Endodermal cell (in vitro differentiated cells): Measurements from ENCODE around the gene PRDM10. TPM values are rescaled to one million over a fixed set of nuclear protein-coding genes. Genes with fewer than 3 reads are reported as not detected.

Experiments
- DNase-seq: peaks from one replicate; pipeline ENCODE4 v3.0.0-alpha.2; 2017
- H3K27ac ChIP-seq: 2 replicates; pipeline ENCODE4 v1.5.1; 2013; ENCODE audit warnings: mild to moderate bottlenecking, low read depth, low read length, moderate library complexity
- H3K27me3 ChIP-seq: 2 replicates; pipeline ENCODE4 v1.6.1; 2013; ENCODE audit warnings: mild to moderate bottlenecking, low read length, moderate library complexity; ENCODE audit not compliant: insufficient read depth, control insufficient read depth, poor library complexity, severe bottlenecking
- H3K36me3 ChIP-seq: 2 replicates; pipeline ENCODE4 v1.7.0; 2013; ENCODE audit warnings: mild to moderate bottlenecking, low read length, moderate library complexity; ENCODE audit not compliant: control insufficient read depth, insufficient read depth
- H3K4me1 ChIP-seq: one replicate; pipeline ENCODE4 v1.7.0; 2013; ENCODE audit warnings: low read length; ENCODE audit not compliant: control insufficient read depth, insufficient read depth
- H3K4me3 ChIP-seq: 2 replicates; pipeline ENCODE4 v1.5.1; 2013; ENCODE audit warnings: mild to moderate bottlenecking, low read length, moderate library complexity
- H3K9ac ChIP-seq: 2 replicates; pipeline ENCODE4 v1.6.1; 2013; ENCODE audit warnings: mild to moderate bottlenecking, low read length, moderate library complexity; ENCODE audit not compliant: poor library complexity, severe bottlenecking; ENCODE audit errors: extremely low read depth
- H3K9me3 ChIP-seq: 2 replicates; pipeline ENCODE4 v1.6.1; 2013; ENCODE audit warnings: mild to moderate bottlenecking, low read length, moderate library complexity; ENCODE audit not compliant: control insufficient read depth
- H3K27ac Mint-ChIP-seq: 2 replicates; pipeline ENCODE4 v1.8.0; 2020; ENCODE audit warnings: mixed read lengths
- H3K27me3 Mint-ChIP-seq: 2 replicates; pipeline ENCODE4 v1.8.0; 2021; ENCODE audit warnings: mild to moderate bottlenecking, mixed read lengths; ENCODE audit not compliant: insufficient read depth
- H3K36me3 Mint-ChIP-seq: 2 replicates; pipeline ENCODE4 v1.8.0; 2020; ENCODE audit warnings: low read depth, mixed read lengths
- H3K4me1 Mint-ChIP-seq: 2 replicates; pipeline ENCODE4 v1.8.0; 2020; ENCODE audit warnings: mixed read lengths
- H3K4me3 Mint-ChIP-seq: 2 replicates; pipeline ENCODE4 v1.8.0; 2020; ENCODE audit warnings: mild to moderate bottlenecking, moderate library complexity, mixed read lengths
- H3K9me3 Mint-ChIP-seq: 2 replicates; pipeline ENCODE4 v1.8.0; 2020; ENCODE audit warnings: mild to moderate bottlenecking, mixed read lengths
- CTCF ChIP-seq: fragments of 200-600 bp; sonication (generic); conservative IDR thresholded peaks from 2 replicates; pipeline ENCODE4 v1.5.0; 2021; ENCODE audit warnings: antibody characterized with exemption, mild to moderate bottlenecking
- WGBS, 2 experiments: methylation state at CpG; one replicate each; pipeline versions ENCODE4 v1.1.5 to v1.1.7; 2013; ENCODE audit warnings: missing lambda C conversion rate in 2 of 2, mixed read lengths in 1 of 2; ENCODE audit not compliant: insufficient coverage in 1 of 2, insufficient read length in 1 of 2; 5-methylcytosine and 5-hydroxymethylcytosine counted together
- total RNA-seq, 2 donors: library from RNA; stranded (reverse); fragmentation: NEBNext Ultra II Directional in 1 of 2; extraction: Animal tissue kit (Norgen Biotek cat#: 25700) in 1 of 2; gene quantifications; 2 replicates in 1 of 2; 3 replicates in 1 of 2; pipeline ENCODE4 v1.2.1, GENCODE V29; 2021

PRDM10 gene
- total RNA-seq, 2 donors from 2014 or later: 15.9 to 16.4 TPM

- H3K9ac ChIP-seq: no peak overlapping the region
- Mint-ChIP-seq H3K9me3 (no peaks in the 10 kb centered on the region), H3K27ac (peak overlapping the region; percentile 69), H3K4me3 (no peak overlapping the region), H3K36me3 (peaks cover 20% of the 10 kb centered on the region), H3K4me1 (peaks cover 4% of the 10 kb centered on the region), H3K27me3 (no peaks in the 10 kb centered on the region)
- no peak overlapping the region for H3K27ac ChIP-seq
- TF ChIP-seq CTCF: peak; percentile 70
- H3K4me1 ChIP-seq: no peaks in the 10 kb centered on the region
- peaks cover 11% of the 10 kb centered on the region for H3K9me3 ChIP-seq
- peak; percentile 85 for DNase-seq
- no peaks in the 10 kb centered on the region for H3K27me3 ChIP-seq
- H3K4me3 ChIP-seq: no peak overlapping the region
- peaks cover 10% of the 10 kb centered on the region for H3K36me3 ChIP-seq
- 65 to 100% methylated on average over 1 to 6 of the region's 6 CpGs for WGBS, 2 experiments
Observed at GRCh38 chr11:129992161-129992944, 10.3 kb downstream of the PRDM10 start.

- 91% methylated on average over 3 of the region's 3 CpGs; no CpG with 5 or more reads in 1 of the 2 experiments for WGBS, 2 experiments
- peaks cover 4% of the 10 kb centered on the region for H3K4me1 Mint-ChIP-seq
- Histone ChIP-seq H3K4me3 (no peak overlapping the region), H3K9ac (no peak overlapping the region), H3K27me3 (no peaks in the 10 kb centered on the region), H3K27ac (no peak overlapping the region), H3K9me3 (peaks cover 5% of the 10 kb centered on the region), H3K36me3 (no peaks in the 10 kb centered on the region), H3K4me1 (no peaks in the 10 kb centered on the region)
- H3K27ac Mint-ChIP-seq: no peak overlapping the region
- H3K9me3 Mint-ChIP-seq: no peaks in the 10 kb centered on the region
- TF ChIP-seq CTCF: no peak
- no peak overlapping the region for H3K4me3 Mint-ChIP-seq
- H3K27me3 Mint-ChIP-seq: no peaks in the 10 kb centered on the region
- DNase-seq: no peak
- H3K36me3 Mint-ChIP-seq: peaks cover 12% of the 10 kb centered on the region
Observed at GRCh38 chr11:129989149-129989813, 13.4 kb downstream of the PRDM10 start.

GRCh38 chr11:129987950-129988349 is 14.7 kb downstream of the PRDM10 start:
- no peak for TF ChIP-seq CTCF
- H3K4me1 ChIP-seq: no peaks in the 10 kb centered on the region
- no peak for DNase-seq
- Mint-ChIP-seq H3K27ac (no peak overlapping the region), H3K4me1 (peaks cover 4% of the 10 kb centered on the region), H3K4me3 (no peak overlapping the region), H3K36me3 (peaks cover 12% of the 10 kb centered on the region), H3K27me3 (no peaks in the 10 kb centered on the region), H3K9me3 (no peaks in the 10 kb centered on the region)
- H3K4me3 ChIP-seq: no peak overlapping the region
- no peak overlapping the region for H3K27ac ChIP-seq
- peaks cover 5% of the 10 kb centered on the region for H3K9me3 ChIP-seq
- no peaks in the 10 kb centered on the region for H3K27me3 ChIP-seq
- H3K9ac ChIP-seq: no peak overlapping the region
- WGBS, 2 experiments: 73 to 98% methylated on average over 2 to 3 of the region's 3 CpGs
- no peaks in the 10 kb centered on the region for H3K36me3 ChIP-seq
